Measurements from ENCODE around the gene DEPDC4. TPM values are rescaled to one million over a fixed set of nuclear protein-coding genes. Genes with fewer than 3 reads are reported as not detected.
A peak's percentile ranks its signal among the peaks of the same experiment; 100 is the strongest.

Gene DEPDC4
- polyA plus RNA-seq, 2 of the 4 experiments (the other 2 are of a cell fraction) = 2.8 to 6.3 TPM

DNA sequence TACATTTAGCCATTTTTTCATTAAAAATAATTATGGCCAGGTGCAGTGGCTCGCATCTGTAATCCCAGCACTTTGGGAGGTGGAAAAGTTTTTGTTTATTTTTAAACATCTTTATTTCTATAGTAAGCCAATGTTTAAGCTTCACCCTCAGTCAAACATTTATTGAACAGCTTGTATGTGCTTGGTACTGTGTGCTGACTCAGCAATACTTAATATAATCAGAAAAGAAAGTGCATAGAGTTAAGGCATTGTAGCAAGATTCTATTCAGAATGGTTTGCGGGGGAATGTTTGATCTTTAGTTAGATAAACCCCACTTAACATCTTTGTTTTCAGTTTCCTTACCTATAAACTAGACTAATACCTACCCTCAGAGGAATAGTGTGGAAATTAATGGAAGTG is 55.2 kb downstream of the DEPDC4 start:
- TF ChIP-seq HOXB13 (CRISPR knock-in tag; IDR thresholded peaks at IDR 0.05; ENCODE audit: low read depth) (no peak), MAFK (IDR thresholded peaks at IDR 0.05; ENCODE audit: partially characterized antibody) (peak; percentile 98), EHF (CRISPR knock-in tag; IDR thresholded peaks at IDR 0.05) (no peak), ZC3H11A (IDR thresholded peaks at IDR 0.05) (no peak), RFX5 (IDR thresholded peaks at IDR 0.05) (no peak)
- TF ChIP-seq, protein P1, sequence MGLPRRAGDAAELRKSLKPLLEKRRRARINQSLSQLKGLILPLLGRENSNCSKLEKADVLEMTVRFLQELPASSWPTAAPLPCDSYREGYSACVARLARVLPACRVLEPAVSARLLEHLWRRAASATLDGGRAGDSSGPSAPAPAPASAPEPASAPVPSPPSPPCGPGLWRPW (IDR thresholded peaks at IDR 0.05) = no peak
- DNase-seq (ENCODE audit: low read depth in 1 of 2, low spot score in 1 of 2) (no peak), FAIRE-seq (no peak), ATAC-seq (no peak)
- 92% methylated on average over 2 of the region's 2 CpGs for WGBS (ENCODE audit: missing lambda C conversion rate)
- H3K4me2 ChIP-seq = no peak overlapping the region
- CTCF ChIA-PET = interaction anchor here (1.4 kb wide), 1 partner anchor 10 kb away, joined by 3 read pairs; no protein-coding TSS in a partner anchor
- H3K27ac ChIP-seq = no peak overlapping the region
- H3K4me1 ChIP-seq = no peaks in the 10 kb centered on the region
- no peak overlapping the region for H3K4me3 ChIP-seq
- POLR2A ChIA-PET = no interaction called here
- no peaks in the 10 kb centered on the region for H3K9me3 ChIP-seq

DNA sequence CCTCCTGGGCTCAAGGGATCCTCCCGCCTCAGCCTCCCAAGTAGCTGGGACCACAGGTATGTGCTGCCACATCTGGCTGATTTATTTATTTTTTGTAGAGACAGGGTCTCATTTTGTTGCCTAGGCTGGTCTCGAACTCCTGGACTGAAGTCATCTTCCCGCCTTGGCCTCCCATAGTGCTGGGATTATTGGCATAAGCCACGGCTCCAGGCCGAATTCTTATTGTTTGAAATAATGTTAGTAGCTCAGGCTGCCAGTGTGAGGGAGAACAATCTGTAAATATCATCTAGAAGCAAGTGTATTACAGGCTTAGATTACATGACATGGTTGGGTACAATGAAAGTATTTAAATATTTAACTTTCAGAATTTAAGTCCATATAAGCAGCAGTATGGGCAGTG is 58.0 kb downstream of the DEPDC4 start:
- POLR2A ChIA-PET = no interaction called here
- FAIRE-seq = no peak

DNA sequence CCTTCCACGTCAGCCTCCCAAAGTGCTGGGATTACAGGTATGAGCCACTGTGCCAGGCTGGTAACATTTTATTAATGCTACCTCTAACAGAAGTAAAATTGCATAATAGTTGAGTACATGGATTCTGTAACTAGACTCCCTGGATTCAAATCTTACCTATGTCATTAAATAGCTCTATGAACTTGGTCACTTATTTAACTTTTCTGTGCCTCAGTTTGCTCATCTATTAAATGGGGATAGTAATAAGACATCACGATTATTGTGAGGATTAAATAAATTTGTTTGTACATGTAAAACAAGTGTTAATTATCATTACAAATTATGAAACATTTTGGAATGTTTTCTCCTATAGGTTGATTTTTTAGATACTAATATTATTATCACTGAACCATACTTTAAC is 59.6 kb downstream of the DEPDC4 start:
- no peak overlapping the region for H3K4me2 ChIP-seq
- ATAC-seq (no peak), DNase-seq (ENCODE audit: low read depth in 1 of 2, low spot score in 1 of 2) (no peak), FAIRE-seq (no peak)
- H3K27ac ChIP-seq = no peak overlapping the region
- CTCF ChIA-PET = interaction anchor here (1.1 kb wide), 1 partner anchor 69 kb away, joined by 4 read pairs; no protein-coding TSS in a partner anchor
- no peak overlapping the region for H3K4me3 ChIP-seq
- H3K4me1 ChIP-seq = peaks cover 1% of the 10 kb centered on the region; the same call in 1 of the 3 replicates
- 92% methylated on average over 2 of the region's 2 CpGs for WGBS (ENCODE audit: missing lambda C conversion rate)
- TF ChIP-seq, protein P2, sequence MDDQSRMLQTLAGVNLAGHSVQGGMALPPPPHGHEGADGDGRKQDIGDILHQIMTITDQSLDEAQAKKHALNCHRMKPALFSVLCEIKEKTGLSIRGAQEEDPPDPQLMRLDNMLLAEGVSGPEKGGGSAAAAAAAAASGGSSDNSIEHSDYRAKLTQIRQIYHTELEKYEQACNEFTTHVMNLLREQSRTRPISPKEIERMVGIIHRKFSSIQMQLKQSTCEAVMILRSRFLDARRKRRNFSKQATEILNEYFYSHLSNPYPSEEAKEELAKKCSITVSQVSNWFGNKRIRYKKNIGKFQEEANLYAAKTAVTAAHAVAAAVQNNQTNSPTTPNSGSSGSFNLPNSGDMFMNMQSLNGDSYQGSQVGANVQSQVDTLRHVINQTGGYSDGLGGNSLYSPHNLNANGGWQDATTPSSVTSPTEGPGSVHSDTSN (IDR thresholded peaks at IDR 0.05) = no peak
- TF ChIP-seq, protein P3, sequence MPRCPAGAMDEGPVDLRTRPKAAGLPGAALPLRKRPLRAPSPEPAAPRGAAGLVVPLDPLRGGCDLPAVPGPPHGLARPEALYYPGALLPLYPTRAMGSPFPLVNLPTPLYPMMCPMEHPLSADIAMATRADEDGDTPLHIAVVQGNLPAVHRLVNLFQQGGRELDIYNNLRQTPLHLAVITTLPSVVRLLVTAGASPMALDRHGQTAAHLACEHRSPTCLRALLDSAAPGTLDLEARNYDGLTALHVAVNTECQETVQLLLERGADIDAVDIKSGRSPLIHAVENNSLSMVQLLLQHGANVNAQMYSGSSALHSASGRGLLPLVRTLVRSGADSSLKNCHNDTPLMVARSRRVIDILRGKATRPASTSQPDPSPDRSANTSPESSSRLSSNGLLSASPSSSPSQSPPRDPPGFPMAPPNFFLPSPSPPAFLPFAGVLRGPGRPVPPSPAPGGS (IDR thresholded peaks at IDR 0.05) = no peak
- TF ChIP-seq EP300 (IDR thresholded peaks at IDR 0.05) (no peak), ZFP36 (IDR thresholded peaks at IDR 0.05; ENCODE audit: borderline replicate concordance, partially characterized antibody) (no peak), MAFK (IDR thresholded peaks at IDR 0.05; ENCODE audit: partially characterized antibody) (no peak), GATA3 (IDR thresholded peaks at IDR 0.05; ENCODE audit: borderline replicate concordance) (no peak), PHF8 (IDR thresholded peaks at IDR 0.05; ENCODE audit: borderline replicate concordance, low read depth) (no peak), ZNF302 (CRISPR knock-in tag; IDR thresholded peaks at IDR 0.05) (no peak), RCOR1 (IDR thresholded peaks at IDR 0.05; ENCODE audit: low read depth, low read length) (no peak), ESRRA (IDR thresholded peaks at IDR 0.05; ENCODE audit: borderline replicate concordance, low read length) (no peak), MYC (IDR thresholded peaks at IDR 0.05; ENCODE audit: borderline replicate concordance, low read length) (no peak), EHF (CRISPR knock-in tag; IDR thresholded peaks at IDR 0.05) (no peak), CBX2 (IDR thresholded peaks at IDR 0.05; ENCODE audit: borderline replicate concordance, low read depth) (no peak), BHLHE40 (IDR thresholded peaks at IDR 0.05; ENCODE audit: low read depth, low read length) (no peak)
- TF ChIP-seq, protein P4, sequence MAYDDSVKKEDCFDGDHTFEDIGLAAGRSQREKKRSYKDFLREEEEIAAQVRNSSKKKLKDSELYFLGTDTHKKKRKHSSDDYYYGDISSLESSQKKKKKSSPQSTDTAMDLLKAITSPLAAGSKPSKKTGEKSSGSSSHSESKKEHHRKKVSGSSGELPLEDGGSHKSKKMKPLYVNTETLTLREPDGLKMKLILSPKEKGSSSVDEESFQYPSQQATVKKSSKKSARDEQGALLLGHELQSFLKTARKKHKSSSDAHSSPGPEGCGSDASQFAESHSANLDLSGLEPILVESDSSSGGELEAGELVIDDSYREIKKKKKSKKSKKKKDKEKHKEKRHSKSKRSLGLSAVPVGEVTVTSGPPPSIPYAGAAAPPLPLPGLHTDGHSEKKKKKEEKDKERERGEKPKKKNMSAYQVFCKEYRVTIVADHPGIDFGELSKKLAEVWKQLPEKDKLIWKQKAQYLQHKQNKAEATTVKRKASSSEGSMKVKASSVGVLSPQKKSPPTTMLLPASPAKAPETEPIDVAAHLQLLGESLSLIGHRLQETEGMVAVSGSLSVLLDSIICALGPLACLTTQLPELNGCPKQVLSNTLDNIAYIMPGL (CRISPR knock-in tag; IDR thresholded peaks at IDR 0.05; ENCODE audit: borderline replicate concordance) = no peak
- TF ChIP-seq, protein P1 (IDR thresholded peaks at IDR 0.05) = no peak
- POLR2A ChIA-PET = no interaction called here
- H3K9me3 ChIP-seq = no peaks in the 10 kb centered on the region

More for the DNA sequence above, 58.0 kb downstream of the DEPDC4 start:
- H3K9me3 ChIP-seq = no peaks in the 10 kb centered on the region
- DNase-seq (ENCODE audit: low read depth in 1 of 2, low spot score in 1 of 2) (no peak), ATAC-seq (no peak)
- TF ChIP-seq BHLHE40 (IDR thresholded peaks at IDR 0.05; ENCODE audit: low read depth, low read length) (no peak), FOXS1 (CRISPR knock-in tag; IDR thresholded peaks at IDR 0.05) (no peak), SMC3 (IDR thresholded peaks at IDR 0.05) (no peak), HEYL (CRISPR knock-in tag; IDR thresholded peaks at IDR 0.05) (no peak), RFX5 (IDR thresholded peaks at IDR 0.05) (no peak)
- TF ChIP-seq, protein P4 (CRISPR knock-in tag; IDR thresholded peaks at IDR 0.05; ENCODE audit: borderline replicate concordance) = no peak
- TF ChIP-seq, protein P5, sequence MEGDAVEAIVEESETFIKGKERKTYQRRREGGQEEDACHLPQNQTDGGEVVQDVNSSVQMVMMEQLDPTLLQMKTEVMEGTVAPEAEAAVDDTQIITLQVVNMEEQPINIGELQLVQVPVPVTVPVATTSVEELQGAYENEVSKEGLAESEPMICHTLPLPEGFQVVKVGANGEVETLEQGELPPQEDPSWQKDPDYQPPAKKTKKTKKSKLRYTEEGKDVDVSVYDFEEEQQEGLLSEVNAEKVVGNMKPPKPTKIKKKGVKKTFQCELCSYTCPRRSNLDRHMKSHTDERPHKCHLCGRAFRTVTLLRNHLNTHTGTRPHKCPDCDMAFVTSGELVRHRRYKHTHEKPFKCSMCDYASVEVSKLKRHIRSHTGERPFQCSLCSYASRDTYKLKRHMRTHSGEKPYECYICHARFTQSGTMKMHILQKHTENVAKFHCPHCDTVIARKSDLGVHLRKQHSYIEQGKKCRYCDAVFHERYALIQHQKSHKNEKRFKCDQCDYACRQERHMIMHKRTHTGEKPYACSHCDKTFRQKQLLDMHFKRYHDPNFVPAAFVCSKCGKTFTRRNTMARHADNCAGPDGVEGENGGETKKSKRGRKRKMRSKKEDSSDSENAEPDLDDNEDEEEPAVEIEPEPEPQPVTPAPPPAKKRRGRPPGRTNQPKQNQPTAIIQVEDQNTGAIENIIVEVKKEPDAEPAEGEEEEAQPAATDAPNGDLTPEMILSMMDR (IDR thresholded peaks at IDR 0.05) = no peak
- H3K27ac ChIP-seq = no peak overlapping the region
- H3K4me2 ChIP-seq = no peak overlapping the region
- WGBS (ENCODE audit: missing lambda C conversion rate) = 92% methylated on average over 5 of the region's 5 CpGs
- CTCF ChIA-PET = no interaction called here
- no peaks in the 10 kb centered on the region for H3K4me1 ChIP-seq
- no peak overlapping the region for H3K4me3 ChIP-seq
